HCT116 (cell line): ENCODE data around the gene SELL. TPM values are rescaled to one million over a fixed set of nuclear protein-coding genes. Genes with fewer than 3 reads are reported as not detected.

Source experiments
- ATAC-seq: fragments of 200-7000 bp; cut with Tn5 transposase; 2 replicates; pipeline ENCODE4 v1.9.1; 2020; ENCODE audit warnings: mild to moderate bottlenecking, moderate library complexity
- BruUV-seq: library from RNA; stranded (reverse); fragments of 400-500 nt; replicated peaks from 2 replicates; lab custom pipeline; 2021; lab: Mats Ljungman, UMichigan
- CTCF ChIA-PET: fragments of 300-600 bp; sonication (Branson Sonifier 250); formaldehyde crosslinking; loops from one replicate; lab custom pipeline; 2021; ENCODE audit warnings: antibody characterized with exemption; lab: Charles Lee
- POLR2A ChIA-PET: fragments of 300-600, 350-600 bp; sonication (Branson Sonifier 250); formaldehyde crosslinking; loops from one replicate; lab custom pipeline; 2021; ENCODE audit warnings: antibody characterized with exemption; lab: Charles Lee
- RAD21 ChIA-PET, 2 experiments: fragments of 300-600 bp; sonication (Branson Sonifier 250); formaldehyde crosslinking; loops; one replicate each; lab custom pipeline; 2023; ENCODE audit warnings: low total read pairs in 2 of 2; ENCODE audit not compliant: uncharacterized antibody in 2 of 2, unreplicated experiment in 2 of 2, low non-redundant PET in 1 of 2; lab: Charles Lee
- DNase-seq: peaks from one replicate; pipeline ENCODE4 v3.0.0-alpha.2; 2010; ENCODE audit warnings: low read depth, low spot score
- H2AFZ ChIP-seq: fragments of 200-600 bp; shearing (Covaris generic), sonication (generic); 2 replicates; pipeline ENCODE4 v1.6.1; 2017; ENCODE audit warnings: low read depth, mixed run types, mixed read lengths, antibody characterized with exemption, low read length; ENCODE audit not compliant: poor library complexity, severe bottlenecking
- H3K27ac ChIP-seq: 2 replicates; pipeline ENCODE4 v1.5.1; 2012; ENCODE audit warnings: low read depth, low read length
- H3K27me3 ChIP-seq: fragments of 200-600 bp; sonication (generic); 2 replicates; pipeline ENCODE4 v1.6.1; 2016; ENCODE audit warnings: mixed run types, low read length, mixed read lengths; ENCODE audit not compliant: insufficient read depth
- H3K36me3 ChIP-seq, 2 experiments: fragments of 200-500 bp in 1 of 2; fragments of 200-600 bp in 1 of 2; sonication (Bioruptor generic) in 1 of 2; sonication (generic) in 1 of 2; 2 replicates each; pipeline versions ENCODE4 v1.5.1 to v1.6.1; 2014 to 2016; ENCODE audit warnings: low read length in 2 of 2, inconsistent platforms in 1 of 2, mixed read lengths in 1 of 2, mixed run types in 1 of 2; ENCODE audit not compliant: insufficient read depth in 2 of 2, control insufficient read depth in 1 of 2
- H3K4me1 ChIP-seq, 2 experiments: fragments of 200-600 bp in 1 of 2; sonication (generic) in 1 of 2; 2 replicates each; pipeline versions ENCODE4 v1.5.1 to v1.6.1; 2012 to 2017; ENCODE audit warnings: low read length in 2 of 2, inconsistent platforms in 1 of 2, mild to moderate bottlenecking in 1 of 2, mixed read lengths in 1 of 2, mixed run types in 1 of 2, moderate library complexity in 1 of 2; ENCODE audit not compliant: insufficient read depth in 2 of 2, control insufficient read depth in 1 of 2
- H3K4me2 ChIP-seq: fragments of 200-600 bp; sonication (generic); 2 replicates; pipeline ENCODE4 v1.6.1; 2017; ENCODE audit warnings: mixed run types, low read length, mixed read lengths
- H3K4me3 ChIP-seq, 2 experiments: fragments of 200-600 bp in 1 of 2; sonication (generic) in 1 of 2; replicated peaks in 1 of 2; 2 replicates each; pipeline ENCODE4 v1.5.1; 2011 to 2016; ENCODE audit warnings: low read length in 2 of 2, control low read depth in 1 of 2, low read depth in 1 of 2, mild to moderate bottlenecking in 1 of 2, mixed read lengths in 1 of 2, mixed run types in 1 of 2
- H3K79me2 ChIP-seq: fragments of 200-600 bp; sonication (generic); 2 replicates; pipeline ENCODE4 v1.6.1; 2017; ENCODE audit warnings: mild to moderate bottlenecking, mixed run types, low read length, moderate library complexity, mixed read lengths; ENCODE audit not compliant: insufficient read depth
- H3K9ac ChIP-seq: fragments of 200-600 bp; sonication (generic); 2 replicates; pipeline ENCODE4 v1.6.1; 2016; ENCODE audit warnings: low read length, mixed read lengths
- H3K9me2 ChIP-seq: fragments of 200-600 bp; sonication (generic), shearing (Covaris generic); 2 replicates; pipeline ENCODE4 v1.6.1; 2017; ENCODE audit warnings: mixed run types, mild to moderate bottlenecking, moderate library complexity; ENCODE audit not compliant: insufficient read depth
- H3K9me3 ChIP-seq, 2 experiments: fragments of 200-500 bp in 1 of 2; fragments of 200-600 bp in 1 of 2; sonication (Bioruptor generic) in 1 of 2; sonication (generic) in 1 of 2; 2 replicates each; pipeline ENCODE4 v1.6.1; 2014 to 2017; ENCODE audit warnings: low read length in 2 of 2, mixed read lengths in 2 of 2, inconsistent platforms in 1 of 2, low read depth in 1 of 2, mild to moderate bottlenecking in 1 of 2, mixed run types in 1 of 2, moderate library complexity in 1 of 2; ENCODE audit not compliant: control insufficient read depth in 1 of 2, insufficient read depth in 1 of 2
- H4K20me1 ChIP-seq: fragments of 200-600 bp; sonication (generic), shearing (Covaris generic); 2 replicates; pipeline ENCODE4 v1.6.1; 2017; ENCODE audit warnings: mixed run types, mild to moderate bottlenecking, moderate library complexity; ENCODE audit not compliant: insufficient read depth
- CEBPB ChIP-seq: IDR thresholded peaks from 2 replicates; pipeline ENCODE4 v1.6.1; 2012; ENCODE audit warnings: low read depth
- ELF1 ChIP-seq: IDR thresholded peaks from 2 replicates; pipeline ENCODE4 v1.6.1; 2012; ENCODE audit warnings: low read depth, borderline replicate concordance
- EZH2 ChIP-seq: fragments of 200-600 bp; sonication (generic); IDR thresholded peaks from 2 replicates; pipeline ENCODE4 v1.6.1; 2017; ENCODE audit warnings: antibody characterized with exemption, mixed run types
- POLR2A ChIP-seq: IDR thresholded peaks from 2 replicates; pipeline ENCODE4 v1.7.0; 2011; ENCODE audit warnings: borderline replicate concordance; ENCODE audit not compliant: insufficient read depth, insufficient read length; ENCODE audit errors: extremely low read depth
- POLR2AphosphoS5 ChIP-seq: IDR thresholded peaks from 2 replicates; pipeline ENCODE4 v1.6.1; 2011; ENCODE audit warnings: mild to moderate bottlenecking, low read depth, low read length, moderate library complexity
- REST ChIP-seq: IDR thresholded peaks from 2 replicates; pipeline ENCODE4 v1.6.1; 2012; ENCODE audit warnings: low read depth
- SP1 ChIP-seq: IDR thresholded peaks from 2 replicates; pipeline ENCODE4 v1.6.1; 2012; ENCODE audit warnings: low read depth
- TCF7L2 ChIP-seq: IDR thresholded peaks from 2 replicates; pipeline ENCODE4 v1.7.0; 2011; ENCODE audit warnings: borderline replicate concordance, inconsistent platforms; ENCODE audit not compliant: insufficient read depth, insufficient read length; ENCODE audit errors: extremely low read depth
- ZBTB33 ChIP-seq: IDR thresholded peaks from 2 replicates; pipeline ENCODE4 v1.6.1; 2011; ENCODE audit warnings: mild to moderate bottlenecking, low read length, moderate library complexity; ENCODE audit not compliant: insufficient replicate concordance; ENCODE audit errors: extremely low read depth
- ZNF274 ChIP-seq: fragments of 200-500 bp; sonication (Bioruptor generic); IDR thresholded peaks from 2 replicates; pipeline ENCODE4 v1.6.1; 2014; ENCODE audit warnings: mild to moderate bottlenecking, low read depth, low read length, inconsistent platforms
- intact Hi-C: fragments of 100-400 bp; cut with micrococcal nuclease; formaldehyde crosslinking; loops from 2 replicates; pipeline ENCODE4 v1.10.0; 2022
- total RNA-seq: library from RNA; stranded (reverse); gene quantifications from one replicate; pipeline ENCODE4 v1.2.1, GENCODE V29; 2021; ENCODE audit not compliant: unreplicated experiment

Gene SELL
- total RNA-seq, 1 experiment from 2014 or later, result 4.1 TPM

DNA sequence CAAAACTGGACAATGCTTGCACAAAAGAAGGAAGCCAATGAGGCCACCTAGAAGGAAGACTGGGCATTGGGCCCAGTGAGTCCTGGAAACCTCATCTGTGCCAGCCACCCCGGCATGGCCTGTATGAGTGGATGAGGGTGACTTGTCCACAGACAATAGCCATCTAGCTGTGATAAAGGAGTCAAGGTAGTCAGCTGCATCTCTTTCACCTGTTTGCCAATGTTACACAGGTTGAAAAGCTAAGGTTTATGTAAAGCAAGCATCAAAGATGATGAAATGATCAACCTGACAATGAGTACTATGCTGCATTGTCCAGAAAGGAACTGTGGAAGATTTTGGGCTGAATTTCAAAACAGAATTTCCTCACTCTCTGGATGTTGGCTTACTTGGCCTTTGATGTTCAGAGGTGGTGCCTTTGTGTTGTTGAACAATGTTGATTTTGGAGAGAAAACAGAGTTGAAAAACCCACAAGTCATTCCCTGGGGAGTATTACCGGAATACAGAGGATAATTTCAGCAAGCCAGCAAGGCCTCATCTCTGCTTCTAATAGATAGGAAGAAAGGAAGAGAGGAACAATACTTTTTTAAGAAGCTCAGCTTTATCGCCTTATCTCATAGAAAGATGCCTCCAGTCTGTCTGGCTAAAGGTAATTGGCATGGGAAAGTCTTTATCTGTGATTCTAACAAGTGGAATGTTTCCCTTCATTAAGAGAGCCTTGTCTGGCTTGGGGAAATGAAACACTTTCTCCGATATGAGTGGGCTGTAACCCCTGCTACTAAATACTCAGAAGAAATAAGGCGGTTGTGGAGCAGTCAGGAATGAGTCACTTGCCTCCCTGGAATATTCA lies 33.8 kb upstream of the SELL start:
- Histone ChIP-seq H3K4me1 (peaks cover 0 to 3% of the 10 kb centered on the region in 2 experiments; a peak in 1 of 4 replicates), H3K27me3 (no peaks in the 10 kb centered on the region), H3K27ac (no peak overlapping the region), H3K79me2 (no peaks in the 10 kb centered on the region), H3K4me2 (no peak overlapping the region), H3K36me3 (no peaks in the 10 kb centered on the region), H3K9ac (no peak overlapping the region), H2AFZ (no peak overlapping the region), H3K9me3 (no peaks in the 10 kb centered on the region), H3K4me3 (no peak overlapping the region), H4K20me1 (no peaks in the 10 kb centered on the region), H3K9me2 (no peaks in the 10 kb centered on the region)
- ChIA-PET RAD21 (no interaction called here), POLR2A (no interaction called here), CTCF (no interaction called here)
- DNase-seq (no peak), ATAC-seq (no peak)
- BruUV-seq, result no TSS peak
- TF ChIP-seq POLR2A, result no peak
- TF ChIP-seq TCF7L2, result no peak
- no peak for TF ChIP-seq ELF1
- no peak for TF ChIP-seq POLR2AphosphoS5
- no peak for TF ChIP-seq SP1
- no peak for TF ChIP-seq ZBTB33
- no peak for TF ChIP-seq CEBPB
- TF ChIP-seq EZH2, result no peak
- no peak for TF ChIP-seq ZNF274
- TF ChIP-seq REST, result no peak
- intact Hi-C loops, result no loop called here
